ENCODE measurements around the gene USP9X.
A peak's percentile ranks its signal among the peaks of the same experiment; 100 is the strongest.

Gene USP9X

GRCh38 chrX:41177297-41177696 is 92.1 kb downstream of the USP9X start:
- no peaks in the 10 kb centered on the region for H4K20me1 ChIP-seq (ENCODE audit: low read depth, low read length)
- no peak overlapping the region for H2AFZ ChIP-seq (ENCODE audit: low read depth, low read length, severe bottlenecking)
- H3K9ac ChIP-seq (ENCODE audit: low read length) = no peak overlapping the region
- no peak overlapping the region for H3K27ac ChIP-seq (ENCODE audit: low read depth, low read length)
- H3K4me2 ChIP-seq (ENCODE audit: low read depth, low read length, poor library complexity, severe bottlenecking) = no peak overlapping the region
- no peaks in the 10 kb centered on the region for H3K9me3 ChIP-seq (ENCODE audit: insufficient read depth, low read length)
- peaks cover 21% of the 10 kb centered on the region; the same call in 1 of the 2 replicates for H3F3A ChIP-seq (ENCODE audit: insufficient read depth)
- no peaks in the 10 kb centered on the region for H3K9me2 ChIP-seq (replicated peaks; ENCODE audit: insufficient read depth, low read length)
- TF ChIP-seq CTCF (IDR thresholded peaks at IDR 0.05; ENCODE audit: insufficient read depth, low read length, poor library complexity, severe bottlenecking) (no peak), EZH2phosphoT487 (conservative IDR thresholded peaks at IDR 0.05; ENCODE audit: low read length) (no peak)
- 0 out of 2 replicates have a peak, but pooled peaks cover 6% of the 10 kb centered on the region for H3K79me2 ChIP-seq (ENCODE audit: insufficient read depth, low read length)
- no peaks in the 10 kb centered on the region for H3K36me3 ChIP-seq (ENCODE audit: low read length)
- H3K27me3 ChIP-seq (ENCODE audit: low read length) = no peaks in the 10 kb centered on the region
- H3K4me3 ChIP-seq (ENCODE audit: insufficient read depth, low read length, poor library complexity, severe bottlenecking) = no peak overlapping the region

- no peak for TF ChIP-seq CTCF (IDR thresholded peaks at IDR 0.05; ENCODE audit: insufficient read depth, low read length, poor library complexity, severe bottlenecking)
- TF ChIP-seq EZH2phosphoT487 (conservative IDR thresholded peaks at IDR 0.05; ENCODE audit: low read length) = no peak
- Histone ChIP-seq H3K36me3 (ENCODE audit: low read length) (no peaks in the 10 kb centered on the region), H4K20me1 (ENCODE audit: low read depth, low read length) (no peaks in the 10 kb centered on the region), H3K9me2 (replicated peaks; ENCODE audit: insufficient read depth, low read length) (no peaks in the 10 kb centered on the region), H3K9me3 (ENCODE audit: insufficient read depth, low read length) (no peaks in the 10 kb centered on the region), H3K79me2 (ENCODE audit: insufficient read depth, low read length) (0 out of 2 replicates have a peak, but pooled peaks cover 6% of the 10 kb centered on the region), H3K9ac (ENCODE audit: low read length) (no peak overlapping the region), H3K27me3 (ENCODE audit: low read length) (no peaks in the 10 kb centered on the region), H3K27ac (ENCODE audit: low read depth, low read length) (no peak overlapping the region), H3K4me3 (ENCODE audit: insufficient read depth, low read length, poor library complexity, severe bottlenecking) (no peak overlapping the region), H3F3A (ENCODE audit: insufficient read depth) (peaks cover 21% of the 10 kb centered on the region; the same call in 1 of the 2 replicates), H2AFZ (ENCODE audit: low read depth, low read length, severe bottlenecking) (no peak overlapping the region), H3K4me2 (ENCODE audit: low read depth, low read length, poor library complexity, severe bottlenecking) (no peak overlapping the region)
These were observed 93.0 kb downstream of the USP9X start for GRCh38 chrX:41178201-41178600.

GRCh38 chrX:41180194-41180908 is 95.1 kb downstream of the USP9X start:
- Histone ChIP-seq H2AFZ (ENCODE audit: low read depth, low read length, severe bottlenecking) (no peak overlapping the region), H3F3A (ENCODE audit: insufficient read depth) (peaks cover 26% of the 10 kb centered on the region; the same call in 1 of the 2 replicates), H3K9ac (ENCODE audit: low read length) (no peak overlapping the region), H3K27ac (ENCODE audit: low read depth, low read length) (no peak overlapping the region), H3K4me2 (ENCODE audit: low read depth, low read length, poor library complexity, severe bottlenecking) (no peak overlapping the region), H3K36me3 (ENCODE audit: low read length) (peaks cover 7% of the 10 kb centered on the region; the same call in 1 of the 2 replicates), H3K4me3 (ENCODE audit: insufficient read depth, low read length, poor library complexity, severe bottlenecking) (no peak overlapping the region), H3K27me3 (ENCODE audit: low read length) (no peaks in the 10 kb centered on the region), H3K79me2 (ENCODE audit: insufficient read depth, low read length) (0 out of 2 replicates have a peak, but pooled peaks cover 6% of the 10 kb centered on the region), H3K9me2 (replicated peaks; ENCODE audit: insufficient read depth, low read length) (no peaks in the 10 kb centered on the region), H3K9me3 (ENCODE audit: insufficient read depth, low read length) (no peaks in the 10 kb centered on the region), H4K20me1 (ENCODE audit: low read depth, low read length) (no peaks in the 10 kb centered on the region)
- TF ChIP-seq EZH2phosphoT487 (conservative IDR thresholded peaks at IDR 0.05; ENCODE audit: low read length) (no peak), CTCF (IDR thresholded peaks at IDR 0.05; ENCODE audit: insufficient read depth, low read length, poor library complexity, severe bottlenecking) (peak; percentile 49)
